ENCODE results near the gene LRRC71. TPM values are rescaled to one million over a fixed set of nuclear protein-coding genes. Genes with fewer than 3 reads are reported as not detected.

Gene LRRC71
- total RNA-seq, 2 donors from 2014 or later = not detected

GRCh38 chr1:156947818-156948525 is 27.5 kb downstream of the LRRC71 start:
- Mint-ChIP-seq H3K36me3 (ENCODE audit: low read depth) (peaks cover 88% of the 10 kb centered on the region), H3K9me3 (no peaks in the 10 kb centered on the region), H3K27ac (no peak overlapping the region), H3K4me1 (peaks cover 29% of the 10 kb centered on the region), H3K4me3 (no peak overlapping the region), H3K27me3 (ENCODE audit: insufficient read depth) (no peaks in the 10 kb centered on the region)
- H3K9ac ChIP-seq (ENCODE audit: extremely low read depth, low read length, poor library complexity, severe bottlenecking) = no peak overlapping the region
- no peaks in the 10 kb centered on the region for H3K27me3 ChIP-seq (ENCODE audit: control insufficient read depth, insufficient read depth, low read length, poor library complexity, severe bottlenecking)
- no peak overlapping the region for H3K27ac ChIP-seq (ENCODE audit: low read depth, low read length)
- H3K36me3 ChIP-seq (ENCODE audit: control insufficient read depth, insufficient read depth, low read length) = peaks cover 99% of the 10 kb centered on the region
- WGBS, 2 experiments (ENCODE audit: insufficient coverage in 1 of 2, insufficient read length in 1 of 2) = 96% methylated on average over 14 to 17 of the region's 17 CpGs
- TF ChIP-seq CTCF (conservative IDR thresholded peaks at IDR 0.05) = no peak
- no peak overlapping the region for H3K4me3 ChIP-seq (ENCODE audit: low read length)
- no peak for DNase-seq
- no peaks in the 10 kb centered on the region for H3K9me3 ChIP-seq (ENCODE audit: control insufficient read depth, low read length)
- peaks cover 8% of the 10 kb centered on the region for H3K4me1 ChIP-seq (ENCODE audit: control insufficient read depth, insufficient read depth, low read length)

- Mint-ChIP-seq H3K9me3 (no peaks in the 10 kb centered on the region), H3K4me1 (peaks cover 29% of the 10 kb centered on the region), H3K27ac (no peak overlapping the region), H3K27me3 (ENCODE audit: insufficient read depth) (no peaks in the 10 kb centered on the region), H3K36me3 (ENCODE audit: low read depth) (peaks cover 86% of the 10 kb centered on the region), H3K4me3 (no peak overlapping the region)
- H3K4me1 ChIP-seq (ENCODE audit: control insufficient read depth, insufficient read depth, low read length) = peaks cover 8% of the 10 kb centered on the region
- TF ChIP-seq CTCF (conservative IDR thresholded peaks at IDR 0.05) = peak; percentile 83
- peaks cover 98% of the 10 kb centered on the region for H3K36me3 ChIP-seq (ENCODE audit: control insufficient read depth, insufficient read depth, low read length)
- no peaks in the 10 kb centered on the region for H3K27me3 ChIP-seq (ENCODE audit: control insufficient read depth, insufficient read depth, low read length, poor library complexity, severe bottlenecking)
- H3K9me3 ChIP-seq (ENCODE audit: control insufficient read depth, low read length) = no peaks in the 10 kb centered on the region
- 68 to 76% methylated on average over 4 of the region's 4 CpGs for WGBS, 2 experiments (ENCODE audit: insufficient coverage in 1 of 2, insufficient read length in 1 of 2)
- peak; percentile 84 for DNase-seq
- H3K27ac ChIP-seq (ENCODE audit: low read depth, low read length) = no peak overlapping the region
- H3K9ac ChIP-seq (ENCODE audit: extremely low read depth, low read length, poor library complexity, severe bottlenecking) = no peak overlapping the region
- no peak overlapping the region for H3K4me3 ChIP-seq (ENCODE audit: low read length)
Measured at GRCh38 chr1:156948708-156949107, 28.3 kb downstream of the LRRC71 start.

GRCh38 chr1:156949127-156949526 is 28.7 kb downstream of the LRRC71 start:
- peak; percentile 61 for DNase-seq
- TF ChIP-seq CTCF (conservative IDR thresholded peaks at IDR 0.05) = no peak
- peaks cover 29% of the 10 kb centered on the region for H3K4me1 Mint-ChIP-seq
- H3K36me3 Mint-ChIP-seq (ENCODE audit: low read depth) = peaks cover 84% of the 10 kb centered on the region
- Histone ChIP-seq H3K4me3 (ENCODE audit: low read length) (no peak overlapping the region), H3K36me3 (ENCODE audit: control insufficient read depth, insufficient read depth, low read length) (peaks cover 96% of the 10 kb centered on the region), H3K27me3 (ENCODE audit: control insufficient read depth, insufficient read depth, low read length, poor library complexity, severe bottlenecking) (no peaks in the 10 kb centered on the region), H3K27ac (ENCODE audit: low read depth, low read length) (no peak overlapping the region), H3K9me3 (ENCODE audit: control insufficient read depth, low read length) (no peaks in the 10 kb centered on the region), H3K9ac (ENCODE audit: extremely low read depth, low read length, poor library complexity, severe bottlenecking) (no peak overlapping the region), H3K4me1 (ENCODE audit: control insufficient read depth, insufficient read depth, low read length) (peaks cover 8% of the 10 kb centered on the region)
- no peaks in the 10 kb centered on the region for H3K9me3 Mint-ChIP-seq
- H3K27me3 Mint-ChIP-seq (ENCODE audit: insufficient read depth) = no peaks in the 10 kb centered on the region
- H3K27ac Mint-ChIP-seq = no peak overlapping the region
- no peak overlapping the region for H3K4me3 Mint-ChIP-seq
- WGBS, 2 experiments (ENCODE audit: insufficient coverage in 1 of 2, insufficient read length in 1 of 2) = 92 to 93% methylated on average over 3 to 5 of the region's 5 CpGs
